Vagina (tissue), 2 donors: Measurements from ENCODE around the gene ALDH1A1.

Source experiments
- POLR2A ChIP-seq, 2 donors: fragments of 450-650 bp; IDR thresholded peaks; one replicate each; pipeline ENCODE4 v1.6.1; 2017; ENCODE audit warnings: antibody characterized with exemption in 2 of 2, mild to moderate bottlenecking in 2 of 2, moderate library complexity in 2 of 2
- POLR2AphosphoS5 ChIP-seq, 2 donors: sonication (generic); formaldehyde crosslinking; IDR thresholded peaks; one replicate each; pipeline ENCODE4 v1.9.0; 2017; ENCODE audit warnings: antibody characterized with exemption in 2 of 2, mild to moderate bottlenecking in 2 of 2, low read depth in 1 of 2; ENCODE audit not compliant: insufficient read depth in 1 of 2
- TF ChIP-seq, protein P1 (sequence below), 3 experiments: fragments of 450-650 bp in 2 of 3; fragments of 200-600 bp in 1 of 3; sonication (generic) in 1 of 3; IDR thresholded peaks; one replicate each; pipeline ENCODE4 v1.5.1; 2017 to 2019; ENCODE audit warnings: antibody characterized with exemption in 3 of 3, mild to moderate bottlenecking in 2 of 3, moderate library complexity in 2 of 3

DNA sequence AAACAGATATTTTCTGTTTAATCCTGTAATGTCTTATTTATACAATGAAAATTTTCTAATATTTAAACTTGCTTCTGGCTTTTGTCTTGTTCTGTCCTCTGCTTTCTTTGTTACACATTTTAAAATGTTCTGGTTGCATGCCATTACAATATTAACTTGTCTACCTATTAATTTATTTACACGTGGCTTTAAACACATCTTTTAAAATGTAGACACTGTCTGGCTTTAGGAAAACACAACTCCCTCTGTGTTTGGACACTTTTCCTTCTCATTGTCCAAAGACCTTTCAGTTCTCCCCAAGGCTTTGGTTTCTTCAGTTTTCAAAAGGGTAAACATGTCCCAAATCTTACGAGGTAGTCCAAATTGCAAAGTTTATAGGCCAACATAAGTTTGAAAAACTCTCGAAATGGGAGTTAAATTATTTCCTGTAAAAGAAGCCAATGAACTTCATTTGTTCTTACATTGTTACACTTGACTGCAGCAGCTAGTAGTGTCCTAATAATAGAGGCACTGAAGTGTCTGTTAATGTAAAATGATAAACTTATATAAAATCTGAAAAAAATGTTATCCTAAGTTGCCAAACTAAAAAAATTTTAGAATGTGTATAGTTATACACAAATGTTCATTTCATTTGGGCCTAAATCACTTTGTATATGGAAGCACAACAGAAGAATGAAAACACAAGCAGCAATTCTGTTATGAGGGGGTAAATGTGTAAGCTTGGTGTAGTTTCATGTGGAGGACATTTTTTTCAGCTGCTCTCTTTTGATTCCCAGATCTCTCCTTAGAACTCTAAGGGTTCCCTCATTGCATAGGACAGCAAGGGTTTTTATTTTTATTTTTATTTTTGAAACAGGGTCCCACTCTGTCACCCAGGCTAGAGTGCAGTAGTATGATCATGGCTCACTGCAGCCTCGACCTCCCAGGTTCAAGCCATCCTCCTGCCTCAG, 53.8 kb downstream of the ALDH1A1 start:
- TF ChIP-seq, protein P1, sequence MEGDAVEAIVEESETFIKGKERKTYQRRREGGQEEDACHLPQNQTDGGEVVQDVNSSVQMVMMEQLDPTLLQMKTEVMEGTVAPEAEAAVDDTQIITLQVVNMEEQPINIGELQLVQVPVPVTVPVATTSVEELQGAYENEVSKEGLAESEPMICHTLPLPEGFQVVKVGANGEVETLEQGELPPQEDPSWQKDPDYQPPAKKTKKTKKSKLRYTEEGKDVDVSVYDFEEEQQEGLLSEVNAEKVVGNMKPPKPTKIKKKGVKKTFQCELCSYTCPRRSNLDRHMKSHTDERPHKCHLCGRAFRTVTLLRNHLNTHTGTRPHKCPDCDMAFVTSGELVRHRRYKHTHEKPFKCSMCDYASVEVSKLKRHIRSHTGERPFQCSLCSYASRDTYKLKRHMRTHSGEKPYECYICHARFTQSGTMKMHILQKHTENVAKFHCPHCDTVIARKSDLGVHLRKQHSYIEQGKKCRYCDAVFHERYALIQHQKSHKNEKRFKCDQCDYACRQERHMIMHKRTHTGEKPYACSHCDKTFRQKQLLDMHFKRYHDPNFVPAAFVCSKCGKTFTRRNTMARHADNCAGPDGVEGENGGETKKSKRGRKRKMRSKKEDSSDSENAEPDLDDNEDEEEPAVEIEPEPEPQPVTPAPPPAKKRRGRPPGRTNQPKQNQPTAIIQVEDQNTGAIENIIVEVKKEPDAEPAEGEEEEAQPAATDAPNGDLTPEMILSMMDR (IDR thresholded peaks at IDR 0.05), result no peak
- TF ChIP-seq POLR2A (IDR thresholded peaks at IDR 0.05) (no peak), POLR2AphosphoS5 (IDR thresholded peaks at IDR 0.05; ENCODE audit: insufficient read depth in 1 of 2, low read depth in 1 of 2) (no peak)
